Mesodermal cell (in vitro differentiated cells): ENCODE measurements around the gene NEDD4L.

Experiments
- H3K27ac ChIP-seq: 2 replicates; pipeline ENCODE4 v1.7.0; 2013; ENCODE audit warnings: mild to moderate bottlenecking, low read depth, low read length, moderate library complexity; ENCODE audit not compliant: severe bottlenecking
- H3K36me3 ChIP-seq: 2 replicates; pipeline ENCODE4 v1.7.1; 2013; ENCODE audit warnings: mild to moderate bottlenecking, low read length, moderate library complexity; ENCODE audit not compliant: control insufficient read depth, insufficient read depth
- H3K4me1 ChIP-seq: one replicate; pipeline ENCODE4 v1.7.1; 2013; ENCODE audit warnings: mild to moderate bottlenecking, low read length; ENCODE audit not compliant: insufficient read depth, control insufficient read depth, poor library complexity, severe bottlenecking
- H3K4me3 ChIP-seq: 2 replicates; pipeline ENCODE4 v1.7.0; 2013; ENCODE audit warnings: low read length, control low read depth, mild to moderate bottlenecking; ENCODE audit not compliant: insufficient read depth, poor library complexity, severe bottlenecking; ENCODE audit errors: extremely low read depth
- H3K9me3 ChIP-seq: 2 replicates; pipeline ENCODE4 v1.7.1; 2013; ENCODE audit warnings: mild to moderate bottlenecking, low read length, moderate library complexity; ENCODE audit not compliant: control insufficient read depth
- WGBS, 2 experiments: methylation state at CpG; one replicate each; pipeline ENCODE4 v1.1.5; 2013; ENCODE audit warnings: missing lambda C conversion rate in 2 of 2; ENCODE audit not compliant: insufficient coverage in 2 of 2; 5-methylcytosine and 5-hydroxymethylcytosine counted together

The NEDD4L gene

GRCh38 chr18:58135701-58136331 is 91.8 kb downstream of the NEDD4L start:
- Histone ChIP-seq H3K9me3 (no peaks in the 10 kb centered on the region), H3K4me1 (peaks cover 5% of the 10 kb centered on the region), H3K36me3 (no peaks in the 10 kb centered on the region), H3K4me3 (no peak overlapping the region), H3K27ac (no peak overlapping the region)
- 45 to 47% methylated on average over 4 to 7 of the region's 7 CpGs for WGBS, 2 experiments

- WGBS, 2 experiments, result 68 to 80% methylated on average over 3 of the region's 3 CpGs
- H3K27ac ChIP-seq, result no peak overlapping the region
Observed at GRCh38 chr18:58136879-58137278, 92.9 kb downstream of the NEDD4L start.

GRCh38 chr18:58139459-58140386 is 95.7 kb downstream of the NEDD4L start:
- Histone ChIP-seq H3K36me3 (no peaks in the 10 kb centered on the region), H3K9me3 (no peaks in the 10 kb centered on the region), H3K27ac (no peak overlapping the region), H3K4me3 (no peak overlapping the region), H3K4me1 (no peaks in the 10 kb centered on the region)
- WGBS, 2 experiments, result 77 to 86% methylated on average over 3 of the region's 8 CpGs

More at GRCh38 chr18:58136879-58137278, 92.9 kb downstream of the NEDD4L start:
- Histone ChIP-seq H3K9me3 (no peaks in the 10 kb centered on the region), H3K36me3 (no peaks in the 10 kb centered on the region), H3K4me1 (peaks cover 5% of the 10 kb centered on the region), H3K4me3 (no peak overlapping the region)

- no peak overlapping the region for H3K4me3 ChIP-seq
- no peaks in the 10 kb centered on the region for H3K9me3 ChIP-seq
- 66 to 70% methylated on average over 5 to 9 of the region's 12 CpGs for WGBS, 2 experiments
- H3K27ac ChIP-seq, result no peak overlapping the region
- H3K36me3 ChIP-seq, result no peaks in the 10 kb centered on the region
- no peaks in the 10 kb centered on the region for H3K4me1 ChIP-seq
Observed at GRCh38 chr18:58140387-58141325, 96.6 kb downstream of the NEDD4L start.

- H3K9me3 ChIP-seq, result no peaks in the 10 kb centered on the region
- no peaks in the 10 kb centered on the region for H3K36me3 ChIP-seq
- H3K4me3 ChIP-seq, result no peak overlapping the region
- no peaks in the 10 kb centered on the region for H3K4me1 ChIP-seq
- H3K27ac ChIP-seq, result no peak overlapping the region
- 95 to 98% methylated on average over 11 of the region's 11 CpGs for WGBS, 2 experiments
Observed at GRCh38 chr18:58143386-58143785, 99.4 kb downstream of the NEDD4L start.

GRCh38 chr18:58144106-58144505 is 100.1 kb downstream of the NEDD4L start:
- WGBS, 2 experiments, result 91 to 100% methylated on average over 2 to 3 of the region's 4 CpGs
- no peaks in the 10 kb centered on the region for H3K36me3 ChIP-seq
- no peaks in the 10 kb centered on the region for H3K9me3 ChIP-seq
- no peak overlapping the region for H3K4me3 ChIP-seq
- H3K27ac ChIP-seq, result no peak overlapping the region
- no peaks in the 10 kb centered on the region for H3K4me1 ChIP-seq

GRCh38 chr18:58144671-58145285 is 100.8 kb downstream of the NEDD4L start:
- H3K4me1 ChIP-seq, result no peaks in the 10 kb centered on the region
- H3K9me3 ChIP-seq, result no peaks in the 10 kb centered on the region
- WGBS, 2 experiments, result 97 to 99% methylated on average over 6 to 9 of the region's 10 CpGs
- H3K36me3 ChIP-seq, result no peaks in the 10 kb centered on the region
- H3K27ac ChIP-seq, result no peak overlapping the region
- no peak overlapping the region for H3K4me3 ChIP-seq

GRCh38 chr18:58146099-58146498 is 102.1 kb downstream of the NEDD4L start:
- Histone ChIP-seq H3K36me3 (no peaks in the 10 kb centered on the region), H3K9me3 (no peaks in the 10 kb centered on the region), H3K27ac (no peak overlapping the region), H3K4me3 (no peak overlapping the region), H3K4me1 (no peaks in the 10 kb centered on the region)
- WGBS, 2 experiments, result 90 to 94% methylated on average over 6 to 8 of the region's 8 CpGs

GRCh38 chr18:58148954-58149471 is 105.0 kb downstream of the NEDD4L start:
- no peaks in the 10 kb centered on the region for H3K9me3 ChIP-seq
- no peaks in the 10 kb centered on the region for H3K36me3 ChIP-seq
- no peak overlapping the region for H3K4me3 ChIP-seq
- no peak overlapping the region for H3K27ac ChIP-seq
- WGBS, 2 experiments, result 68 to 79% methylated on average over 5 to 7 of the region's 7 CpGs
- no peaks in the 10 kb centered on the region for H3K4me1 ChIP-seq

GRCh38 chr18:58150772-58151171 is 106.7 kb downstream of the NEDD4L start:
- no peaks in the 10 kb centered on the region for H3K4me1 ChIP-seq
- H3K36me3 ChIP-seq, result no peaks in the 10 kb centered on the region
- no peak overlapping the region for H3K27ac ChIP-seq
- WGBS, 2 experiments, result 0 to 83% methylated on average over 1 to 3 of the region's 4 CpGs
- H3K9me3 ChIP-seq, result no peaks in the 10 kb centered on the region
- no peak overlapping the region for H3K4me3 ChIP-seq
